Measurements from ENCODE around the gene IL11RA. TPM values are rescaled to one million over a fixed set of nuclear protein-coding genes. Genes with fewer than 3 reads are reported as not detected.

Gene IL11RA
- total and polyA plus RNA-seq, 2 of the 8 experiments (the other 6 are each of a cell fraction or from before 2014, with no cell fraction given), result 5.5 to 9.1 TPM

DNA sequence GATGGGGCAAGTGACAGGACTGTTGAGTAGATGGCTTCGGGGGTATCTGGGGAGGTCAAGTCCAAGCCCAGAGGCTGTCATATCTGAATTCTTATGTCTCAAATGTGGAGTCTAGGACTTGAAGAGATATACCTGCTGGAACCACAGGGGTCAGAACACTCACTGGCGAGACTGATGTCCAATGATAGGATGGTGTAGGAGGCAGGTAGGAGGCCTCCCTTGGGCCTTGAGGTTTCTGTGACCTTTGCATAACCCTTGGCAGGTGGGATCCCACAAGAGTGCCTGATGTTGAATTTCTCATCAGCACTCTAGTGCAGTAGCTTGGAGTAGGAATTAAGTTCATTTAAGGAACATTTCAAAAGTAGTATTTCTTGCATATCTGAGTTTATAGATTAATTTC is 55.1 kb downstream of the IL11RA start:
- Histone ChIP-seq H3K9me3 (ENCODE audit: insufficient read depth in 2 of 2, low read depth in 1 of 2, low read length in 1 of 2) (no peaks in the 10 kb centered on the region), H4K20me1 (replicated peaks in 1 of 2; ENCODE audit: control insufficient read depth in 1 of 2, insufficient read depth in 2 of 2, low read length in 2 of 2) (no peaks in the 10 kb centered on the region), H3K4ac (replicated peaks; ENCODE audit: insufficient read length, low read depth, low read length) (no peak overlapping the region), H3K18ac (ENCODE audit: extremely low read depth, low read length) (no peak overlapping the region), H3K14ac (ENCODE audit: insufficient read length) (no peak overlapping the region), H3K27me3 (replicated peaks in 1 of 4; ENCODE audit: control insufficient read depth in 3 of 4, extremely low read depth in 1 of 4, insufficient read depth in 3 of 4, low read length in 3 of 4) (no peaks in the 10 kb centered on the region; a peak in 1 of 7 replicates), H3K27ac (ENCODE audit: low read depth, low read length) (no peak overlapping the region), H2BK5ac (ENCODE audit: low read depth, low read length) (no peak overlapping the region), H4K91ac (replicated peaks; ENCODE audit: insufficient read length, low read length) (no peak overlapping the region), H2BK12ac (ENCODE audit: low read depth, low read length) (no peak overlapping the region), H2BK15ac (ENCODE audit: low read length) (no peak overlapping the region), H3K4me2 (ENCODE audit: insufficient read depth in 1 of 2, low read depth in 2 of 2, low read length in 2 of 2) (no peak overlapping the region), H2AFZ (ENCODE audit: low read length) (no peak overlapping the region), H3K56ac (replicated peaks; ENCODE audit: insufficient read length, low read depth, low read length) (no peak overlapping the region), H2BK20ac (ENCODE audit: low read length) (no peak overlapping the region), H3K23ac (ENCODE audit: insufficient read length) (no peak overlapping the region), H3K4me1 (replicated peaks in 1 of 4; ENCODE audit: control insufficient read depth in 3 of 4, insufficient read depth in 4 of 4, low read length in 3 of 4) (no peaks in the 10 kb centered on the region), H2AK5ac (ENCODE audit: low read depth, low read length) (no peak overlapping the region), H3K4me3 (ENCODE audit: extremely low read depth in 1 of 4, insufficient read depth in 2 of 4, low read depth in 3 of 4, low read length in 4 of 4) (no peak overlapping the region), H3K79me1 (ENCODE audit: low read depth, low read length) (no peaks in the 10 kb centered on the region), H3K36me3 (ENCODE audit: control insufficient read depth in 2 of 4, insufficient read depth in 4 of 4, low read length in 3 of 4) (no peaks in the 10 kb centered on the region), H4K5ac (ENCODE audit: insufficient read length, low read depth, low read length) (no peak overlapping the region), H2BK120ac (replicated peaks; ENCODE audit: low read depth, low read length) (no peak overlapping the region), H3K79me2 (ENCODE audit: control insufficient read depth in 1 of 2, insufficient read depth in 2 of 2, low read length in 2 of 2) (no peaks in the 10 kb centered on the region), H3K23me2 (ENCODE audit: low read depth, low read length) (no peaks in the 10 kb centered on the region), H3K9ac (replicated peaks in 1 of 4; ENCODE audit: extremely low read depth in 1 of 4, low read depth in 3 of 4, low read length in 3 of 4) (no peak overlapping the region), H4K8ac (ENCODE audit: extremely low read depth, insufficient read depth, low read length) (no peak overlapping the region)
- TF ChIP-seq POU5F1 (IDR thresholded peaks at IDR 0.05; ENCODE audit: low read depth, low read length) (no peak), SP2 (IDR thresholded peaks at IDR 0.05; ENCODE audit: low read length) (no peak), CEBPB (IDR thresholded peaks at IDR 0.05; ENCODE audit: low read depth, low read length) (no peak), NANOG (IDR thresholded peaks at IDR 0.05; ENCODE audit: insufficient read depth, low read depth, low read length, poor library complexity, severe bottlenecking) (no peak), TBP (IDR thresholded peaks at IDR 0.05; ENCODE audit: low read depth, low read length) (no peak), TEAD4 (IDR thresholded peaks at IDR 0.05; ENCODE audit: low read depth, low read length) (no peak), TAF1 (IDR thresholded peaks at IDR 0.05; ENCODE audit: low read depth, low read length) (no peak), EGR1 (IDR thresholded peaks at IDR 0.05; ENCODE audit: borderline replicate concordance, low read depth, low read length) (no peak), GTF2F1 (IDR thresholded peaks at IDR 0.05; ENCODE audit: borderline replicate concordance, low read depth, low read length) (no peak), KDM1A (IDR thresholded peaks at IDR 0.05; ENCODE audit: borderline replicate concordance, low read length) (no peak), JUN (IDR thresholded peaks at IDR 0.05; ENCODE audit: low read depth, low read length) (no peak), BCL11A (IDR thresholded peaks at IDR 0.05; ENCODE audit: low read depth in 2 of 2, low read length in 2 of 2) (no peak), SAP30 (IDR thresholded peaks at IDR 0.05; ENCODE audit: insufficient read depth, insufficient replicate concordance, low read length) (no peak)
- TF ChIP-seq, protein P1, sequence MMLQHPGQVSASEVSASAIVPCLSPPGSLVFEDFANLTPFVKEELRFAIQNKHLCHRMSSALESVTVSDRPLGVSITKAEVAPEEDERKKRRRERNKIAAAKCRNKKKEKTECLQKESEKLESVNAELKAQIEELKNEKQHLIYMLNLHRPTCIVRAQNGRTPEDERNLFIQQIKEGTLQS (IDR thresholded peaks at IDR 0.05; ENCODE audit: insufficient read depth, low read depth, low read length), result no peak
- ChIA-PET CTCF (ENCODE audit: partially characterized antibody) (interaction anchor here (1.1 kb wide), 1 partner anchor 32 kb away, joined by 3 read pairs; no protein-coding TSS in a partner anchor), POLR2A (ENCODE audit: partially characterized antibody) (no interaction called here)
- 82% methylated on average over 2 of the region's 2 CpGs; no CpG with 5 or more reads in 1 of the 2 experiments for WGBS, 2 experiments (ENCODE audit: extremely low coverage in 1 of 2, insufficient coverage in 1 of 2, insufficient read length in 1 of 2, insufficient replicate concordance in 2 of 2, low coverage in 1 of 2, low lambda C conversion rate in 2 of 2, missing lambda C conversion rate in 1 of 2)
- DNase-seq (ENCODE audit: low read depth in 1 of 2, low spot score in 2 of 2) (no peak), FAIRE-seq (no peak)

Measured in H1 (cell line).